Measurements from ENCODE around the gene KCNJ12.

KCNJ12 gene

GRCh38 chr17:21368545-21369246 is 7.5 kb upstream of the KCNJ12 start:
- DNase-seq (ENCODE audit: low spot score) = no peak

- DNase-seq (ENCODE audit: low spot score) = no peak
Observed at GRCh38 chr17:21369395-21369794, 6.8 kb upstream of the KCNJ12 start.

GRCh38 chr17:21370430-21370829 is 5.7 kb upstream of the KCNJ12 start:
- no peak for DNase-seq (ENCODE audit: low spot score)

GRCh38 chr17:21371511-21372081 is 4.6 kb upstream of the KCNJ12 start:
- no peak for DNase-seq (ENCODE audit: low spot score)

- no peak for DNase-seq (ENCODE audit: low spot score)
Observed at GRCh38 chr17:21372256-21372954, 3.8 kb upstream of the KCNJ12 start.

GRCh38 chr17:21373036-21373435 is 3.1 kb upstream of the KCNJ12 start:
- no peak for DNase-seq (ENCODE audit: low spot score)

GRCh38 chr17:21373696-21374440 is 2.3 kb upstream of the KCNJ12 start:
- DNase-seq (ENCODE audit: low spot score) = no peak

- no peak for DNase-seq (ENCODE audit: low spot score)
Observed at GRCh38 chr17:21374441-21375161, 1.6 kb upstream of the KCNJ12 start.

GRCh38 chr17:21375162-21375560 is 996 bp upstream of the KCNJ12 start:
- no peak for DNase-seq (ENCODE audit: low spot score)

- DNase-seq (ENCODE audit: low spot score) = no peak
Observed at GRCh38 chr17:21375757-21376080, 438 bp upstream of the KCNJ12 start.

GRCh38 chr17:21376759-21377690 is 868 bp downstream of the KCNJ12 start:
- DNase-seq (ENCODE audit: low spot score) = no peak

GRCh38 chr17:21377705-21378396 is 1.7 kb downstream of the KCNJ12 start:
- no peak for DNase-seq (ENCODE audit: low spot score)

GRCh38 chr17:21378553-21378952 is 2.4 kb downstream of the KCNJ12 start:
- DNase-seq (ENCODE audit: low spot score) = no peak

GRCh38 chr17:21379080-21379711 is 3.0 kb downstream of the KCNJ12 start:
- DNase-seq (ENCODE audit: low spot score) = no peak

GRCh38 chr17:21380659-21381058 is 4.5 kb downstream of the KCNJ12 start:
- DNase-seq (ENCODE audit: low spot score) = no peak

- DNase-seq (ENCODE audit: low spot score) = no peak
Observed at GRCh38 chr17:21381076-21381706, 5.0 kb downstream of the KCNJ12 start.

GRCh38 chr17:21382560-21383495 is 6.7 kb downstream of the KCNJ12 start:
- no peak for DNase-seq (ENCODE audit: low spot score)

- no peak for DNase-seq (ENCODE audit: low spot score)
Observed at GRCh38 chr17:21385281-21385845, 9.2 kb downstream of the KCNJ12 start.
